ENCODE results near the gene DSP. TPM values are rescaled to one million over a fixed set of nuclear protein-coding genes. Genes with fewer than 3 reads are reported as not detected.

DSP gene
- total RNA-seq, 1 experiment from 2014 or later, result 39.5 TPM

DNA sequence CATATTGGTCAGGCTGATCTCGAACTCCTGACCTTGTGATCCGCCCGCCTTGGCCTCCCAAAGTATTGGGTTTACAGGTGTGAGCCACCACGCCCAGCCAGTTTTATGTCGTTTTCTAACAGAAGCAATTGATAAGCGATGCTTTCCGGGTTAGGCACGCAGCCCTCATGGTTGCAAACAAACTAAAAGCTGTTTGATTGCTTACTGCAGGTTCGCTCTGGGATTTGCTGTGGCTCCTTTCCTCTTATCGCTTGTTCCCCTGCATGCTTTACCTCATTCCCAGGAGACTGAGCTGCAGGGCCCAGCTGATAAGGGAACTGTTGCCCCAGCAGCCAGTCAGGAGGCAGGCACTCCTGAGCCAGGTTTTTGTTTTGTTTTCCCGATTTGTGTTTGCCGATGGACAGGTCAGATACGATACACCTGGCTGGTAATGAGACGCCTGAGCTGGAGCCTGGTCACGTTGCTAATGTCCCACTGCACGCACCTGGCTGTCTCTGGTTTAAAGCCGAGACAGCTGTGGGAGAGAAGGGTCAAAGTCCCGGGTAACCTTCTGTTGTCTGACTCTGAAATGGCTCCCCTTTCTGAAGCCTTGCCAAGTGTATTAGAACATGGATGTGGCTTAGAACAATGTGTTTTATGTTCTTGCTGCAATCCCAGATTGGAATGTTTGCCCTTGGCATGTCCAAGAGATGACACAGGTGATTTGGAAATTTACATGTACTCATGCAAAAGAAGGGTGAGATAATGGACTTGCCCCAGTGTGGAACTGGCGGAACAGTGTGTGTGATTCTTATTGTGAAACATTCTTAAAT, 19.9 kb downstream of the DSP start:
- no peak for DNase-seq (ENCODE audit: low spot score)

DNA sequence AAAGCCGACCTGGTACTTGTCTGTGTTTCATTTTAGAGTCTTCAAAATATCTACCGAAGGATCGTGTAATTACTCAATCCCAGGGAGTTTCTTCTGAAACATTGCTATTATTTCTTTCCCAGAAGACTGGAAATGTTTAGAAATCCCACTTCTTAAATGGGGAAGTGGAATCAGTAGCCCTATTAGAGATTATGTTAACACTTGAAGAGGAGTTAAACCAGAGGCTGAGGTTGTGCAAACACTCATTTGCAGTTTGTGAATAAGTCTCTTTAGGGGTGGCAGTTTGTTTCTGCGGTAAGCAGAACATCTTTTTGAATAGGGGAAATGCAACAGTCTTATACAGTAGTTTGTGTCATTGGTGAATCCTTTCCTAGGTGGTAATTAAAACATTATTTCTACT, 21.3 kb downstream of the DSP start:
- no peak for DNase-seq (ENCODE audit: low spot score)

DNA sequence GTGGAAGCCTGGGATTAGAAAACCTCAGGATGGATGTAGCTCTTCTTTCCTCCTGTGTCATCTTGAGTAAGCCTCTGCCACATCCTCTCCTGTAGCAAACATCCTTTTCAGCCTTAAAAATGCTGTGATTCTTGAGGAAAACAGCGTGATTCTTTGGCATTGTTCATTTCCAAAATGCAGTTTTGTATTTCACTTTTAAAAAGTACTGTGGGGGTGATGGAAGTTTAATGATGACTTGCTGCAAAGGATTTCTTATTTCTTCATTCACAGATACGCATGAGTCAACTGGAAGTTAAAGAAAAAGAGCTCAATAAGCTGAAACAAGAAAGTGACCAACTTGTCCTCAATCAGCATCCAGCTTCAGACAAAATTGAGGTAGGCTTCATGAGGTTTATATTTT, 24.6 kb downstream of the DSP start:
- no peak for DNase-seq (ENCODE audit: low spot score)

DNA sequence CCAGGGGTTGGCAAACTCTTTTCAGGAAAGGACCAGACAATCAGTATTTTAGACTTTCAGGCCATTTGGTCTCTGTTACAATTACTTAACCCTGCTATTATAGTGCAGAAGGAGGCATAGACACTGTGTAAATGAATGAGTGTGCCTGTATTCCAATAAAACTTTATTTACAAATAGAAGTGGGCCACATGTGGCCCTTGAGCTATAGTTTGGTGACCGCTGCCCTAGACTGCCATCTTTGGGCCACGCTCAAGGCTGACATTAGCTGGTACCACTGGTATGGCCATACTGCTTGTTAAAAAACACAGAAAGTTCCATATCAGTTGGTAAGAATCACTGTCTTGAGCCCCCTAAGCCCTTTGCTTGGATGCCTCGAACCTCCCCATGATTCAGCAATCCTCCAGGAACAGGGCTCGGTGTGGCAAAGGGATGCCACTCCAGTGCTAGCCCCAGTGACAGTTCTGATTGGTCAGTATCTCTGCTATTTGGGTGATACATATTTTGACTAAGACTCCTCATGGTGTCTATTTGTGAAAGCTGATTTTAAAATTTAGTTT, 25.2 kb downstream of the DSP start:
- no peak for DNase-seq (ENCODE audit: low spot score)

DNA sequence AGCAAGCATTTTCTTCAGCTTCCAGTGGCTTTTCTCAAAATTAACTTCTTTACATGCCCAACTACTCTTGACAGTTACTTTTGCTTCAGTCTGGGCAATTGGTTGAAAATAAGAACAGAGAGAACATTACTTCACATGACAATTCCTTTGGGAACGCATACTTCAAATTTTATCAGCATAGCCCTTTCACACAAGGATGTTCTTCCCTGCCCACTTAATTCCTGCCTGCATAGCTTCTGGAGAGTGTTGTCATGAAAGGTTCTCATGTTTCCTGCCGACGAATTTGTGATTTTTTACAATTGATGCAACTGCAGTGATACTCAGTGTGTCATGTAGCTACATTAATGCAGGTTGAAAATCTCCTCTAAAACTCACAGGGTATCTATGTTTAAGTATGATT, 26.6 kb downstream of the DSP start:
- DNase-seq (ENCODE audit: low spot score), result no peak

DNA sequence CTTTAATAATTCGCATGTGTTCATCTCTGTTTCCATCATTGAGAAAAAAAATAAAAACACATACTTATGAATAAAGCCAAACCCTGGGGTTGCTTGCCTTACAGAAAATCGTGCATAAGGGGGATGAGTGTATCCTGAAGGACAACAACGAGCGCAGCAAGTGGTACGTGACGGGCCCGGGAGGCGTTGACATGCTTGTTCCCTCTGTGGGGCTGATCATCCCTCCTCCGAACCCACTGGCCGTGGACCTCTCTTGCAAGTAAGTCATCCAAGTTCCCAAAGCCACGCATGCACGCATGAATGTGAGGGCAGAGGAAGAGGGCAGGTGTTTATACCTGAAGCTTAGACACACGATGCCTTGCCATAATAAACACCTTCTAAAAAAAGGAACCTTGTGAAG, 27.6 kb downstream of the DSP start:
- no peak for DNase-seq (ENCODE audit: low spot score)

DNA sequence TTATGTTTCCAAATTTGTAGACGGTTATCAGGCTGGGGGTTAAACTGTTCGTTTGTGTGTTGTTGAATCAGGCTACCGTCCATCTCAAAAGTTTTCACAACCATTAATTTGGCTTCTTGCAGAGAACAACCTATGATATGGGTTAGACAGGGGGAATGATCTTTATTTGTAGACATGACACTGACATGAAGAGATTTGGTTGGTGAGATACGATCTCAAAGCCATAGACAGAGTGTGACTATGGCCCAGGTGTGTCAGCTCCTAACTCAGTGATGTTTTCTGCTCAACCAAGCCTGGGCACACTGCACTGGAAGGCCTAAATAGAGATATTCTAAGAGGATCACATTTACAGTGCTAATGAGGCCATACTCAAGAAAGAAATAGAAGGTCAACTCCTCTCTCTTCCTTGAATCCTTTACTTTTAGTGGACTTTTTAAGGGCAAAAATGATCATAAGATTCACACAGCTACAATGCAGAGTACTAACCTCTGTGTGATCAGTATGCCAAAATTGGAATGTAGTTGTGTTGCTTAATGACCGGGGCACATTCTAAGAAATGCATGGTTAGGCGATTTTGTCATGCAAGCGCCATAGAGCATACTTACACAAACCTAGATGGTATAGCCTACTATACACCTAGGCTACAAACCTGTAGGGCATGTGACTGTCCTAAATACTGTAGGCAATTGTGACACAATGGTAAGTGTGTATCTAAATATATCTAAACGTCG, 30.9 kb downstream of the DSP start:
- no peak for DNase-seq (ENCODE audit: low spot score)

DNA sequence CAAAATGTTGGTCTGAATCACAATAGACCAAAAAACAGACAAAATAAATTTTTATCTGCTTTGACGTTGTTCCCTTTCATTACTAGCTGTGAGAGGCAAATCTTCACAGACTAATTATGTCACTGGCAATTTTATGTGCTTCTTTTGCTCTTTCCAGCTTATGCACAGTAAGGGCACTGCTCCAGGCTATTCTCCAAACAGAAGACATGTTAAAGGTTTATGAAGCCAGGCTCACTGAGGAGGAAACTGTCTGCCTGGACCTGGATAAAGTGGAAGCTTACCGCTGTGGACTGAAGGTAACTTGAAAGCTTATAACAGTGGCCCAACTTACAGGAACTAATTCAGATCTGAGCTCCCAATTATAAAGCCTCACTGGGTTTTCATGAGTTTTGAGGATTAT, 33.0 kb downstream of the DSP start:
- DNase-seq (ENCODE audit: low spot score), result no peak

DNA sequence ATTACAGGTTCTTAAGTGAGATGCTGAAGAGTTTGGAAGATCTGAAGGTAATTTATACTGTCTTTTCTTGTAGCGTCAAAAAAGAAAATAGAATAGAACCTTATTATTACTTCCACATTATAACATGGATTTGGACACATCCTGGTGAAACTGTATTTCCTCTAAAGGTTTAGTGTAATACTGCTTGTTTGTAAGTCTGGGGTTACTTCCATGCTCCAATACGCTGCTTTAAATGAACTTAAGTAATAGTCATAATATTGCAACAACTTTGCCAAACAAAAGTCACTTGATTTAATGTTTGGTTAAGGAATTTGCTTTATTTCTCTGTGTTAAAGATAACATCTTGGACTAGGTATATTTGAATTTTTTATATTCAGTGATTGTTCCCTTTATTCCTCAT, 37.0 kb downstream of the DSP start:
- no peak for DNase-seq (ENCODE audit: low spot score)

DNA sequence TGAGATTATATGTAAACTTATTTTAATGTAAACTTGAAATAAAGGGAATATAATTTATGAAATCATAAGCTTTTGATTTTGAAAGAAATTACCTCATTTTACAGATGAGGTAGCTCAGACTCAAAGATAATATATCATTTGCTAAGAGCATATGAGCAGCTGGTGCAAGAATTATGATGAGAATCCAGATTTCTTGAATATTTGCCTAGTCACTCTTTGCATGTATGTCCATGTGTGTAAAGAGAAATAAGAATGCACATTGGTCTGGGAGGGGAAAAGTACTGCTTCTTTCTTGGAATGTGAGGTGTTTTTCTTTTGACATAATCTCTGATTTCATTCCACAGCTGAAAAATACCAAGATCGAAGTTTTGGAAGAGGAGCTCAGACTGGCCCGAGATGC, 37.5 kb downstream of the DSP start:
- DNase-seq (ENCODE audit: low spot score), result no peak

DNA sequence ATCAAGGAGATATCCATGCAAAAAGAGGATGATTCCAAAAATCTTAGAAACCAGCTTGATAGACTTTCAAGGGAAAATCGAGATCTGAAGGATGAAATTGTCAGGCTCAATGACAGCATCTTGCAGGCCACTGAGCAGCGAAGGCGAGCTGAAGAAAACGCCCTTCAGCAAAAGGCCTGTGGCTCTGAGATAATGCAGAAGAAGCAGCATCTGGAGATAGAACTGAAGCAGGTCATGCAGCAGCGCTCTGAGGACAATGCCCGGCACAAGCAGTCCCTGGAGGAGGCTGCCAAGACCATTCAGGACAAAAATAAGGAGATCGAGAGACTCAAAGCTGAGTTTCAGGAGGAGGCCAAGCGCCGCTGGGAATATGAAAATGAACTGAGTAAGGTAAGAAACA, 38.4 kb downstream of the DSP start:
- no peak for DNase-seq (ENCODE audit: low spot score)

DNA sequence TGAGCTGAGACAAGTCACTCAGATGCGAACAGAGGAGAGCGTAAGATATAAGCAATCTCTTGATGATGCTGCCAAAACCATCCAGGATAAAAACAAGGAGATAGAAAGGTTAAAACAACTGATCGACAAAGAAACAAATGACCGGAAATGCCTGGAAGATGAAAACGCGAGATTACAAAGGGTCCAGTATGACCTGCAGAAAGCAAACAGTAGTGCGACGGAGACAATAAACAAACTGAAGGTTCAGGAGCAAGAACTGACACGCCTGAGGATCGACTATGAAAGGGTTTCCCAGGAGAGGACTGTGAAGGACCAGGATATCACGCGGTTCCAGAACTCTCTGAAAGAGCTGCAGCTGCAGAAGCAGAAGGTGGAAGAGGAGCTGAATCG, 39.1 kb downstream of the DSP start:
- no peak for DNase-seq (ENCODE audit: low spot score)

DNA sequence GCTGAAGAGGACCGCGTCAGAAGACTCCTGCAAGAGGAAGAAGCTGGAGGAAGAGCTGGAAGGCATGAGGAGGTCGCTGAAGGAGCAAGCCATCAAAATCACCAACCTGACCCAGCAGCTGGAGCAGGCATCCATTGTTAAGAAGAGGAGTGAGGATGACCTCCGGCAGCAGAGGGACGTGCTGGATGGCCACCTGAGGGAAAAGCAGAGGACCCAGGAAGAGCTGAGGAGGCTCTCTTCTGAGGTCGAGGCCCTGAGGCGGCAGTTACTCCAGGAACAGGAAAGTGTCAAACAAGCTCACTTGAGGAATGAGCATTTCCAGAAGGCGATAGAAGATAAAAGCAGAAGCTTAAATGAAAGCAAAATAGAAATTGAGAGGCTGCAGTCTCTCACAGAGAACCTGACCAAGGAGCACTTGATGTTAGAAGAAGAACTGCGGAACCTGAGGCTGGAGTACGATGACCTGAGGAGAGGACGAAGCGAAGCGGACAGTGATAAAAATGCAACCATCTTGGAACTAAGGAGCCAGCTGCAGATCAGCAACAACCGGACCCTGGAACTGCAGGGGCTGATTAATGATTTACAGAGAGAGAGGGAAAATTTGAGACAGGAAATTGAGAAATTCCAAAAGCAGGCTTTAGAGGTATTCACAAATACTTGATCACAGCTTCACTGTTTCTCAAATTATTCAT, 39.6 kb downstream of the DSP start:
- no peak for DNase-seq (ENCODE audit: low spot score)

DNA sequence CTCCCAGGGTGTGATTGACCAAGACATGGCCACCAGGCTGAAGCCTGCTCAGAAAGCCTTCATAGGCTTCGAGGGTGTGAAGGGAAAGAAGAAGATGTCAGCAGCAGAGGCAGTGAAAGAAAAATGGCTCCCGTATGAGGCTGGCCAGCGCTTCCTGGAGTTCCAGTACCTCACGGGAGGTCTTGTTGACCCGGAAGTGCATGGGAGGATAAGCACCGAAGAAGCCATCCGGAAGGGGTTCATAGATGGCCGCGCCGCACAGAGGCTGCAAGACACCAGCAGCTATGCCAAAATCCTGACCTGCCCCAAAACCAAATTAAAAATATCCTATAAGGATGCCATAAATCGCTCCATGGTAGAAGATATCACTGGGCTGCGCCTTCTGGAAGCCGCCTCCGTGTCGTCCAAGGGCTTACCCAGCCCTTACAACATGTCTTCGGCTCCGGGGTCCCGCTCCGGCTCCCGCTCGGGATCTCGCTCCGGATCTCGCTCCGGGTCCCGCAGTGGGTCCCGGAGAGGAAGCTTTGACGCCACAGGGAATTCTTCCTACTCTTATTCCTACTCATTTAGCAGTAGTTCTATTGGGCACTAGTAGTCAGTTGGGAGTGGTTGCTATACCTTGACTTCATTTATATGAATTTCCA, 43.9 kb downstream of the DSP start:
- no peak for DNase-seq (ENCODE audit: low spot score)

DNA sequence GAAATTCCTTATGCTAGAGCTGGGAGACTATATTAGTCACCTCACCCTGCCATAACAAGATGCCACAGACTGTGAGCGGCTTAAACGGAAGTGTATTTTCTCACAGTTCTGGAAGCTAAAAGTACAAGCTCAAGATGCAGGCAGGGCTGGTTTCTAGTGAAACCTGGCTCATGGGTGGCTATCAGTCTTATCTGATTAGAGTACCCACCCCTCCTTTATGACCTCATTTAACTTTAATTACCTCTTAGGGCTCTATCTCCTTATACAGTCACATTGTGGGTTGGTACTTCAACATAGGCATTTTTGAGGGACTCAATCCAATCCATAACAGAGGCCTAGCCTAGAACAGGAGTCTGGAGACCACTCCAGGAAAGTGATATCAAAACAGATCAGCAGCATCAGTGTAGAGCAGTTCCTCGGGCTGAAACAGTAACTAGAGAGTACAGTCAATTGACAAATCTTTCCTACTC, 46.2 kb downstream of the DSP start:
- DNase-seq (ENCODE audit: low spot score), result peak; percentile 45

DNA sequence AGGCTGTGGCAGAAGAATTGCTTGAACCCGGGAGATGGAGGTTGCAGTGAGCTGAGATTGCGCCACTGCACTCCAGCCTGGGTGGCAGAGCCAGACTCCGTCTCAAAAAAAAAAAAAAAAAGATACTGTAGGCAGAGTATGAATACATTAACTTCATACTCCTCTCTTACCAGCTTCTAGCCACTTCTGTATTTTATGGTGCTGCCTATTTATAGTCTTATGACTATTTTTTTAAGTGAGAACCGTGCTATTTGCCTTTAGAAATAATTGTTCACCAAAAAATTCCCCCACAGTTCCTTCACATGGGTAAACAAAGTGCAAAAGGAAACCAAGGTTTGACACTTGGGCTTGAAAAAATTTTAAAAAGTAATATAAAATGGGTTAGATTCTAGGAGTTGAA, 47.0 kb downstream of the DSP start:
- DNase-seq (ENCODE audit: low spot score), result no peak

DNA sequence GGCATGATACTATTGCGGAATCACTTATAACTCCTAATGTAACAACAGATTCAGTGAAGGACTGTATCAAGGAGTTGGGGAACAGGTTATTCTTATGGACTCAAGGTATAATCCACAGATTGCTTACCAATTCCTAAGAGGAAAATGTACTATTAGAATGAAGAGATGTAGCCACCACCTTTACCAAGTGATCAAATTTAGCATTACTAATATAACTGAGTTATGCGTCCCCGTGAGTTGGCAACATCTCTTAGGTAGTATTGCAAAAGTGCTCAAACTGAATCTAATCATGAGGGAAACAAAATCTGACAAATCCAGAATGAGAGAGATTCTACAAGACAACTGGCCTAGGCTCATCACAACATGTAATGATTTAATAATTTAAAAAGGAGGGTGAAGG, 47.8 kb downstream of the DSP start:
- DNase-seq (ENCODE audit: low spot score), result no peak

DNA sequence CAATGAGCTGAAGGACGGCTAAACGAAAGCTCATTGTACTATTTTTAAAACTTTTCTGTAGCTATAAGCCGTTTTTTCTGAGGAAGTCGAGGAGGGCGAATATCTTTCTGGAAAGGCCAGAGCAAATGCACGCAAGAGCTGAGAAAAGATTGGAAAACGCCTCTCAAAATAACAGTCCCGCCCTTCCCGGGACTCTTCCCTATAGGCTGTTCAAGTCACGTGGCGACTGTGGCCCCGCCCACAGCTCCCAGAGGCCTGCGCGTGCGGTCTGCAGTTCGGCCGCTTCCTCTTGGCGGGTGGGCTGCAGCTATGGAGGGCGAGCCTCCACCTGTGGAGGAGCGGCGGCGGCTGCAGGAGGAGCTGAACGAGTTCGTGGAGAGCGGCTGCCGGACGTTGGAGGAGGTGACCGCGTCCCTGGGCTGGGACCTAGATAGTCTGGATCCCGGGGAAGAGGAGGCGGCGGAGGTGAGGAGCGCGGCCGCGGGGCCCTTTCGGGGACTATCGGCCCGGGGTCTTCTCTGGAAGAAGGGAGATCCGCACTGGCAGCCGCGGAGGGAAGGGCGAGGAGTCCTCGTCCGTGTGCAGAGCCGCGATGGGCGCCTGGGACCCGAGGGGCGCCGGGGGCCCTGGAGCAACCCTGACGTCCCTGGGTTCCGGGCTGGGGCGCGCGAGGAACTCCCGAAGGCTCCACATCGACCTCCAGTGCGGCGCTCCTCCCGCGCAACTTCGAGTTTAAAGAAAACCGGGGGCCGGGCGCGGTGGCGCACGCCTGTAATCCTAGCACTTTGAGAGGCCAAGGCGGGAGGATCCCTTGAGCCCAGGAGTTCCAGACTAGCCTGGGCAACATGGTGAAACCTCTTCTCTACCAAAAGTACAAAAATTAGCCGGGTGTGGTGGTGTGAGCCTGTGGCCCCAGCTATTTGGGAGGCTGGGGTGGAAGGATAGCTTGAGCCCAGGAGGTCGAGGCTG, 48.8 kb downstream of the DSP start, which contains the start of gene SNRNP48:
Gene SNRNP48, plus strand, starts transcription at position 250 of the 969 bp plus-strand sequence. Its CDS starts 60 bp downstream, at position 310.
- DNase-seq (ENCODE audit: low spot score), result peak; percentile 86

DNA sequence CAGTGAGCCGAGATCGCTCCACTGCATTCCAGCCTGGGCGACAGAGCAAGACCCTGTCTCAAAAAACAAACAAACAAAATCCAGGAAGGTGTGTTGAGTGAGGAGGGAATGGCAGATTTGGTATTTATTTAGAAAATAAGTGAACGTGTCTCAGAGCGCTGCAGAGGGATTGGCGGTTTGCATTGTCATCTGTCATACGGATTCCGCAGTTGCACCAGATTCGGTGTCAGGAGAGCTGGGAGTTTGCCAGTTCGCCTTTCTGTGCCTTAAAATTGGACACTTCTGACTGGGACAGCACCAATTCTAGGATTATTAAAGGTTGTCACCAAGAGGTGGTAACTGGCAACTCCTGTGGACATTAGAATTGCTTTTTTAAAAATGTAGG, 49.4 kb downstream of the DSP start:
- DNase-seq (ENCODE audit: low spot score), result no peak

DNA sequence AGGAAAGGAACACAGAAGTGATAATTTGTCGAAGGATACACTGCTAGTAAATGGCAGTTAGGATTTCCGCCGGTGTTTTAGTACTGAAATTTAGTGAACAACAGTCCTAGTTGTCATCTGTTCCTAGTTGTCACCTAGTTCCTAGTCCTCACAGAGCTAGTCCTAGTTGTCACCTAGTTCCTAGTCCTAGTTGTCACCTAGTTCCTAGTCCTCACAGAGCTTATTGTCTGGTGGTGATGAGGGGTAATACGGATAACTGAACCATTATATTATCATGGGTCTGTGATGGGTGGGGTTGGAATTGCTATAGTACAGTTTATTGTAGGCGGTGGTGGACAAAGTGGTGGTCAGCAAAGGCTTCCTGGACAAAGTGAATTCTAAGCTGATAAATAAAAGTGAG, 50.3 kb downstream of the DSP start:
- no peak for DNase-seq (ENCODE audit: low spot score)

DNA sequence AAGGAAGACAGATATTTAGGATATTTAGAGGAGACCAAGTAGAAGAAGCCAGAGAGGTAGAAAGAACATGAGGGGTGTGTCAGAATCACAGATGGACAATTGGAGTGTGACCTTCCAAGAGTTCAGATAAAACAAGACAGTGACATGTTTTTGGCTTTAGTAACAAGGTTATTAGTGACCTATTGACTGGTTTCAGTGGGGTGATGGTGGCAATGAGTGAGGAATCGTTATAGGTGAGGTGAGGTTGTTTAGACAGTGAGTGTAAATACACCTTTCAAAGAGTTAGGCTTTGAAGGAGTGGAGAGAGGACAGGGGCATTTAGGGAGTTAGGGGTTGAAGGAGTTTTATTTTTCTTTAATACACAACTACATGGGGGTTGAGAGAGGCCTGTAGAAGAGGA, 51.8 kb downstream of the DSP start:
- DNase-seq (ENCODE audit: low spot score), result no peak

Measured in A172 (cell line).